ENCODE measurements around the gene ACYP1.
"Not testable (repeated sequence)": the region's sequence is repeated elsewhere in the genome, so short reads cannot be mapped to it uniquely, and the experiment has no call there.

ACYP1 gene

GRCh38 chr14:75068294-75069120, 4.7 kb upstream of the ACYP1 start:
- peak; percentile 31 for DNase-seq (ENCODE audit: low read depth)

DNA sequence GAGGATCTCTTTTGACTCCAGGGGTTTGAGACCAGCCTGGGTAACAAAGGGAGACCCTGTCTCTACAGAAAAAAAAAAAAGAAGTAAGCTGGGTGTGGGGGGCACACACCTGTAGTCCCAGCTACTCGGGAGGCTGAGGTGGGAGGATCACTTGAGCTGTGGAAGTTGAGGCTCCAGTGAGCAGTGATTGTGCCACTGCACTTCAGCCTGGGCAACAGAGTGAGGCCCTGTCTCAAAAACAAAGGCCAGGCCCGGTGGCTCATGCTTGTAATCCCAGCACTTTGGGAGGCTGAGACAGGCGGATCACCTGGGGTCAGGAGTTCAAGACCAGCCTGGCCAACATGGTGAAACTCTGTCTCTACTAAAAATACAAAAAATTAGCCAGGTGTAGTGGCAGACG, 3.9 kb upstream of the ACYP1 start:
- not testable (repeated sequence) for DNase-seq (ENCODE audit: low read depth)

- DNase-seq (ENCODE audit: low read depth): no peak
Measured at GRCh38 chr14:75067212-75067611, 3.4 kb upstream of the ACYP1 start.

DNA sequence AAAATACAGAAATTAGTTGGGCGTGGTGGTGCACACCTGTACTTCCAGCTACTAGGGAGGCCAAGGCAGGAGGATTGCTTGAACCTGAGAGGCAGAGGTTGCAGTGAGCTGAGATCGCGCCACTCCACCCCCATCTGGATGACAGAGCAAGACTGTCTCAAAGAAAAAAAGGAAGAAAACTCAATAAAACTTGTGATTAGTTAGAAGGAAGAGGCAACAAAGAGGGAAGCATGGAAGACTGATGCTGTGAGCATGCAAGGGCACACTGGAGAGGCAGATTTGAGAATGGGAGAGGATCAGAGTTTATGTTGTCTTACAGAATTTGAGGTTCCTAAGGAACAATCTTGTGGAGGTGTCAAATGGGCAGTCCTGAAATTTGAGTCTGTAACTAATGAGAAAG, 2.9 kb upstream of the ACYP1 start:
- no peak for DNase-seq (ENCODE audit: low read depth)

DNA sequence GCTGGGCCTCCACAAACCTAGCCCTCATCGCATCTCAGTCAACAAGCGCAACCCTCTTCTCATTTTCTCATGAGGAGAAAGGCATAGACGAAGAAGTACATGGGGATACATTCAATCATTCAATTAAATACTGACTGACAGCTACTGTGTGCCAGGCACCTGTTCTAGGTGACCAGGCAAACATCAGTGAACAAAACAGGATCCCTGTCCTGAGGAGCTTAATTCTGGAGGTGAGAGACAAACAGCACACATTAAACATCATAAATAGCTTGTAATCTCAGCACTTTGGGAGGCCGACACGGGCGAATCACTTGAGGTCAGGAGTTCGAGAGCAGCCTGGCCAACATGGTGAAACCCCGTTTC, 362 bp upstream of the ACYP1 start:
- DNase-seq (ENCODE audit: low read depth): no peak

- DNase-seq (ENCODE audit: low read depth): no peak
Measured at GRCh38 chr14:75063013-75063412, 811 bp downstream of the ACYP1 start.

DNA sequence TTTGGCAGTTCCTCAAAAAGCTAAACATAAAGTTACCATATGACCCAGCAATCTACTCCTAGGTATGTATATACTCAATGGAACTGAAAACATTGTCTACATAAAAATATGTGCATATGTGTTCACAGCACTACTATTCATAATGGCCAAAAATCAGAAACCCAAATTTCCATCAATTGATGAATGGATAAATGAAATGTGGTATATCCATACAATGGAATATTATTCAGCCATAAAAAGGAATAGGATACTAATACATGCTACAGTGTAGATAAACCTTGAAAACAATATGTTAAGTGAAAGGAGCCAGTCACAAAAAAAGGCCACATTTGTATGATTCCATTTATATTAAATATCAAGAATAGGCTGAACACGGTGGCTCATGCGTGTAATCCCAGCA, 3.4 kb downstream of the ACYP1 start:
- no peak for DNase-seq (ENCODE audit: low read depth)

GRCh38 chr14:75059642-75060041, 4.2 kb downstream of the ACYP1 start:
- DNase-seq (ENCODE audit: low read depth): peak; percentile 74

DNA sequence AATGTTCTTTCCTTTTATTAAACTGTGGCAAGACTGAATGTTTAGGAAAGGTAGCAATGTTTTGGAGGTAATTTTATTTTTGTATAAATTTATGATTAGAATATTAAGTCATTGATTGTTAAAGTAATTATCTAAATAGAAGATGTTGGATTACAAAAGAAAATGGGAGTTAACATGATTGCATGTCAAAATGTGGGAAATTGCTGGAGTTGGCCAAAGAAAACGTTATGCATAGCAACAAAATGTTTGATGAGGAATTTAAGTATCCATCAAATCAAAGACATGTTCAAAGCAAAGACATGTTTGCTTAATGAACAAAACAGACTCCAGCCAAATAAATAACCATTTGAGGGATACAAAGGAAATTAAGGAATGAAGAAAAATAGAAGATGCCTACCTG, 9.4 kb downstream of the ACYP1 start:
- DNase-seq (ENCODE audit: low read depth): no peak

- peak; percentile 27 for DNase-seq (ENCODE audit: low read depth)
Measured at GRCh38 chr14:75053396-75054291, 10.2 kb downstream of the ACYP1 start.

DNA sequence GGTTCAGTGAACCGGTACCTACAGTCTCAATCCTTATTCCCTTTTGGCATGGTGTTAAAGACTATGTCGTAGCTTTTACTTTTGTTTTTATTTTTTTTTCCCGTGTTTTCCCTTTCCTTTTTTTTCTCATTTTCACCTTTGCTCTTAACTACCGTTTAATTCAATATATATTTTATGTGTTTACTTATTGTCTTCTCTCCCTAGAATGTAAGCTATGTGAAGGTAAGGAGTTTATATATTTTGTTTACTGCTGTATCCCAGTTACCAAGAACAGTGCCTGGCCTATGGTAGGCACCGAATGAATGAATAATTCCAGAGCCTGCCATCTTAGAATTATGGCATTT, 12.3 kb downstream of the ACYP1 start:
- no peak for DNase-seq (ENCODE audit: low read depth)

DNA sequence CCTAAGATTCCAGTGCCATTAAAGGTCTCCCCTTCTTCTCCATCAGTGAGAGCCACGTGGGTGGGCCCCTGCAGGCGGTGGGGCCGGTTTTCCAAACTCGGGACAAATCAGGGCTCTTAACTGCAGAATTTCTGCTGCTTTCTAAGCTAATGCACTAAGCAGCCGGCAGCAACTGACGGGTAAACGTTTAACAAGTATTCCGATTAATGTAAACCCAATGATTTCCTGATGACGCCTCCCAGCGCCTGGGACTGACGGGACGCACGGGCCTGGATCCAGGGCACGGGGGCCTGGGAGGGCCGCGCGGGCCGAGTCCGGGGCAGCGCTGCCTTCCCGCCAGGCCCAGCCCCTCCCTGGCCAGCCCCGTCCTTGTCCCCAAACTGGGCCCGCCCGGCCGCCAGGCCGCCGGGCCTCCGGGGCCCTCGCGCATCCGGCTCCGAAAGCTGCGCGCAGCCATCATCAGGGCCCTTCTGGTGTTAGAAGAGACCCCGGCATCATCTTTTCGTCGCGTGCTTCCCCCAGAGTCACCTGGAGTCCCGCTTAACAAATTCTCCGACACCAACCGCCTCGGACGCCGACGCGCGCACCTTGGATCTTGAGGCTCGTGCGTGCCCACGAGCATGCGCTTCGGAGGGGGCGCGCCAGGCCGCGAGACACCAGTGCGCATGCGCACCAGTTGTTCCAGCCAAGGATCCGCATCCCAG, 12.8 kb downstream of the ACYP1 start, which contains the start of gene MLH3:
Gene MLH3, minus strand, starts transcription at position 616 of the 704 bp plus-strand sequence. CDS start 1,812 bp downstream, outside the sequence.
- peak; percentile 86 for DNase-seq (ENCODE audit: low read depth)

GRCh38 chr14:75049731-75050201, 14.1 kb downstream of the ACYP1 start:
- no peak for DNase-seq (ENCODE audit: low read depth)

GRCh38 chr14:75049136-75049535, 14.7 kb downstream of the ACYP1 start:
- DNase-seq (ENCODE audit: low read depth): no peak

GRCh38 chr14:75048101-75048500, 15.7 kb downstream of the ACYP1 start:
- DNase-seq (ENCODE audit: low read depth): no peak

- no peak for DNase-seq (ENCODE audit: low read depth)
Measured at GRCh38 chr14:75047506-75047905, 16.3 kb downstream of the ACYP1 start.

DNA sequence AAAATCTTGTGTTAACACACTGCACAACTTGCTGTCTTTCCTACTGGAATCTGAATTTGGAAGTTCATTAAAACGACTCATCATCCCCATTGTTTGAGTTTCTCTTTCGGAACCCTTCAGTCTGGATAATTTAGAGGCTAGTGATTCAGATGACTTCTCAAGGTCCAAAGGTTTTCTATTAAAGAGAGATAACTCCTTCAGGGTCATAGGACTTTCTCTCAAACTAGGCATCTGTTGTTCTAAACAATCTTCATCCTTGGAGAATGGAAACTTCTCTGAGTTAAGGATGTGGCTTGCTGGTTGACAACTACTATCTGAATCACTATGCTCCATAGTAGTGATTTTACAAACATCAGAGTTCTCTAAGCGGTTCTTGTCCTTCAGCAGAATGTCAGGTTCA, 16.9 kb downstream of the ACYP1 start:
- DNase-seq (ENCODE audit: low read depth): peak; percentile 70

- DNase-seq (ENCODE audit: low read depth): no peak
Measured at GRCh38 chr14:75046275-75046674, 17.5 kb downstream of the ACYP1 start.

GRCh38 chr14:75044752-75045151, 19.1 kb downstream of the ACYP1 start:
- no peak for DNase-seq (ENCODE audit: low read depth)

GRCh38 chr14:75044322-75044721, 19.5 kb downstream of the ACYP1 start:
- DNase-seq (ENCODE audit: low read depth): peak; percentile 89

DNA sequence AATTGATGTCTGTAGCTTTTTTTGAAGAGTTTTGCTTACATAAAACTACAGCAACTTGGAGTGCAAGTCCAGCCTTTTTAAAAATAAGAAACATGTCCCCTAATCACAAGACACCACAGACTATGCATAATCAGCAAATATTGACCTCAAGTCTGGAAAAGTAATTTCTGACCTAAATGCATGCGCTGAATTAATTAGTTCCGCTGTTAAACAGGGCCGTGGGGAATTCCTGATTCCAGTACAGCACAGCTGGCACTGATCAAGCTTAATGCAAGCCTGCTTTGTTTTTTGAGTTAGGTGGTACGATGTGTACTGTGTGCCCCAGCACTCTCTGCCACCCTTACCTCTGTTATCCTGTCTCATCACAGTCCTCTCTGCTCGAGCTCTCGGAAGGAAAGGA, 21.8 kb downstream of the ACYP1 start:
- no peak for DNase-seq (ENCODE audit: low read depth)

GRCh38 chr14:75041613-75042012, 22.2 kb downstream of the ACYP1 start:
- DNase-seq (ENCODE audit: low read depth): peak; percentile 65

Measured in ELR (cell line).